ENCODE results near the gene MISFA. TPM values are rescaled to one million over a fixed set of nuclear protein-coding genes. Genes with fewer than 3 reads are reported as not detected.

Gene MISFA
- total and polyA plus RNA-seq, 9 of the 15 experiments (the other 6 are each of a cell fraction or from before 2014, with no cell fraction given) = 1.6 to 6.3 (median 3.4) TPM

- H3K4me1 ChIP-seq (replicated peaks in 1 of 2; ENCODE audit: control insufficient read depth in 2 of 2, insufficient read depth in 2 of 2, low read length in 2 of 2) = no peaks in the 10 kb centered on the region
- no peaks in the 10 kb centered on the region for H3K79me2 ChIP-seq (ENCODE audit: control insufficient read depth, insufficient read depth, low read length)
- H3K9me3 ChIP-seq (replicated peaks; ENCODE audit: control insufficient read depth, insufficient read depth, low read depth, low read length) = no peaks in the 10 kb centered on the region
- 83% methylated on average over 4 of the region's 4 CpGs for WGBS (ENCODE audit: insufficient coverage, low coverage, missing lambda C conversion rate)
- ATAC-seq (no peak), FAIRE-seq (no peak), DNase-seq (ENCODE audit: extremely low read depth in 1 of 4, low spot score in 3 of 4) (no peak)
- no peaks in the 10 kb centered on the region for H3K9me1 ChIP-seq (ENCODE audit: control insufficient read depth, insufficient read depth, low read length)
- peaks cover 16% of the 10 kb centered on the region; the same call in 2 of the 3 replicates for H3K36me3 ChIP-seq (ENCODE audit: control insufficient read depth, insufficient read depth, low read length)
- POLR2A ChIA-PET = interaction anchor here (0.5 to 1.4 kb wide), 2 partner anchors 13 to 31 kb away, joined by 3 to 4 read pairs; no protein-coding TSS in a partner anchor
- CTCF ChIA-PET (ENCODE audit: low intra/inter-chr PET ratio) = no interaction called here
- intact Hi-C loops (cut with micrococcal nuclease) = no loop called here
- H3K4me2 ChIP-seq (ENCODE audit: insufficient read depth, low read length) = no peak overlapping the region
- H3K27ac ChIP-seq (ENCODE audit: extremely low read depth, low read depth, low read length) = no peak overlapping the region
- H4K20me1 ChIP-seq (replicated peaks; ENCODE audit: control insufficient read depth, insufficient read depth, low read length) = no peaks in the 10 kb centered on the region
- in situ Hi-C loops (cut with MboI) = no loop called here
- no peak overlapping the region for H2AFZ ChIP-seq (ENCODE audit: low read depth, low read length)
- BruUV-seq (replicated peaks) = no TSS peak
- no peak overlapping the region for H3K9ac ChIP-seq (ENCODE audit: insufficient read depth in 1 of 2, low read depth in 2 of 2, low read length in 2 of 2)
- no peaks in the 10 kb centered on the region for H3K27me3 ChIP-seq (ENCODE audit: control insufficient read depth in 2 of 2, insufficient read depth in 2 of 2, low read length in 2 of 2)
- H3K4me3 ChIP-seq = no peak overlapping the region
- TF ChIP-seq EP300 (IDR thresholded peaks at IDR 0.05; ENCODE audit: low read length) = no peak
- TF ChIP-seq FOXO4 (CRISPR knock-in tag; IDR thresholded peaks at IDR 0.05) = no peak
- TF ChIP-seq SREBF1 (IDR thresholded peaks at IDR 0.05; ENCODE audit: borderline replicate concordance, low read depth, low read length) = no peak
- no peak for TF ChIP-seq TARDBP (IDR thresholded peaks at IDR 0.05)
- no peak for TF ChIP-seq U2AF1 (optimal IDR thresholded peaks at IDR 0.05; ENCODE audit: low read depth, low read length)
- no peak for TF ChIP-seq E2F1 (CRISPR knock-in tag; IDR thresholded peaks at IDR 0.05)
- no peak for TF ChIP-seq CBX1 (IDR thresholded peaks at IDR 0.05; ENCODE audit: low read depth)
- no peak for TF ChIP-seq SIRT6 (IDR thresholded peaks at IDR 0.05; ENCODE audit: low read depth, low read length)
- TF ChIP-seq NCOR1 (IDR thresholded peaks at IDR 0.05) = no peak
- no peak for TF ChIP-seq ZFP30 (CRISPR knock-in tag; IDR thresholded peaks at IDR 0.05; ENCODE audit: borderline replicate concordance)
- no peak for TF ChIP-seq MITF (IDR thresholded peaks at IDR 0.05)
- no peak for TF ChIP-seq FOXA3 (CRISPR knock-in tag; conservative IDR thresholded peaks at IDR 0.05 in 1 of 2, IDR thresholded peaks at IDR 0.05 in 1 of 2)
- no peak for TF ChIP-seq ARID3B (CRISPR knock-in tag; IDR thresholded peaks at IDR 0.05; ENCODE audit: borderline replicate concordance)
- no peak for TF ChIP-seq ZNF707 (CRISPR knock-in tag; conservative IDR thresholded peaks at IDR 0.05)
Observed at GRCh38 chr11:18600915-18601569, 1.5 kb downstream of the MISFA start.
